OCI-LY7 (cell line): ENCODE data around the gene LIN52.

ENCODE experiments used
- EZH2phosphoT487 ChIP-seq: fragments of 200-600 bp; sonication (generic); IDR thresholded peaks from 2 replicates; pipeline ENCODE4 v1.6.1; 2018; ENCODE audit warnings: low read depth, borderline replicate concordance, mild to moderate bottlenecking, mixed run types, antibody characterized with exemption, low read length, moderate library complexity, mixed read lengths
- TF ChIP-seq, protein P1 (sequence below): fragments of 200-600 bp; sonication (generic); conservative IDR thresholded peaks from 2 replicates; pipeline ENCODE4 v1.5.1; 2014; ENCODE audit warnings: mild to moderate bottlenecking, antibody characterized with exemption, low read length, moderate library complexity, mixed read lengths

DNA sequence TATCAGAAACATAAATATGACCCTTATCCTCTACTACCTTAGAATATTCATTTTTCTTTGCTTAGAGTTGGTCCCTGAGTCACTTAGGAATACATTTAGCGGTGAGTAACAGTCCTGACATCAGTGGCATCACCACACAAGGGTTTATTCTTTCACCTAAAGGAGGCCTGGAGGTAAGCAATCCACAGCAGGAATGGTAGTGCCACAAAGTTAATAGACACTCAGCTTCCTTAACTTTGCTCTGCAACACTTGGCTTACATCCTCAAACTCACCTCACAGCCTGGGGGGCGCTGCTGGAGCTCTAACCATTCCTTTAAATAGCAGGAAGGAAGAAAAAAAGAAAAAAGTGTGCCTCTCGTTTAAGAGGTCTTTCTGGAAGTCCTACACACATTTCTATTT is 36.5 kb upstream of the LIN52 start:
- TF ChIP-seq, protein P1, sequence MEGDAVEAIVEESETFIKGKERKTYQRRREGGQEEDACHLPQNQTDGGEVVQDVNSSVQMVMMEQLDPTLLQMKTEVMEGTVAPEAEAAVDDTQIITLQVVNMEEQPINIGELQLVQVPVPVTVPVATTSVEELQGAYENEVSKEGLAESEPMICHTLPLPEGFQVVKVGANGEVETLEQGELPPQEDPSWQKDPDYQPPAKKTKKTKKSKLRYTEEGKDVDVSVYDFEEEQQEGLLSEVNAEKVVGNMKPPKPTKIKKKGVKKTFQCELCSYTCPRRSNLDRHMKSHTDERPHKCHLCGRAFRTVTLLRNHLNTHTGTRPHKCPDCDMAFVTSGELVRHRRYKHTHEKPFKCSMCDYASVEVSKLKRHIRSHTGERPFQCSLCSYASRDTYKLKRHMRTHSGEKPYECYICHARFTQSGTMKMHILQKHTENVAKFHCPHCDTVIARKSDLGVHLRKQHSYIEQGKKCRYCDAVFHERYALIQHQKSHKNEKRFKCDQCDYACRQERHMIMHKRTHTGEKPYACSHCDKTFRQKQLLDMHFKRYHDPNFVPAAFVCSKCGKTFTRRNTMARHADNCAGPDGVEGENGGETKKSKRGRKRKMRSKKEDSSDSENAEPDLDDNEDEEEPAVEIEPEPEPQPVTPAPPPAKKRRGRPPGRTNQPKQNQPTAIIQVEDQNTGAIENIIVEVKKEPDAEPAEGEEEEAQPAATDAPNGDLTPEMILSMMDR, result peak; percentile 67
- no peak for TF ChIP-seq EZH2phosphoT487
